Measurements from ENCODE around the gene PNPLA3.
"Not testable (repeated sequence)": the region's sequence is repeated elsewhere in the genome, so short reads cannot be mapped to it uniquely, and the experiment has no call there.

The PNPLA3 gene

GRCh38 chr22:43900206-43900605 lies 23.4 kb upstream of the PNPLA3 start:
- Mint-ChIP-seq H3K27me3 (ENCODE audit: low read depth) (peaks cover 47% of the 10 kb centered on the region), H3K4me1 (peaks cover 9% of the 10 kb centered on the region), H3K9me3 (no peaks in the 10 kb centered on the region), H3K27ac (no peak overlapping the region), H3K4me3 (no peak overlapping the region), H3K36me3 (ENCODE audit: low read depth) (no peaks in the 10 kb centered on the region)
- TF ChIP-seq, protein P1, sequence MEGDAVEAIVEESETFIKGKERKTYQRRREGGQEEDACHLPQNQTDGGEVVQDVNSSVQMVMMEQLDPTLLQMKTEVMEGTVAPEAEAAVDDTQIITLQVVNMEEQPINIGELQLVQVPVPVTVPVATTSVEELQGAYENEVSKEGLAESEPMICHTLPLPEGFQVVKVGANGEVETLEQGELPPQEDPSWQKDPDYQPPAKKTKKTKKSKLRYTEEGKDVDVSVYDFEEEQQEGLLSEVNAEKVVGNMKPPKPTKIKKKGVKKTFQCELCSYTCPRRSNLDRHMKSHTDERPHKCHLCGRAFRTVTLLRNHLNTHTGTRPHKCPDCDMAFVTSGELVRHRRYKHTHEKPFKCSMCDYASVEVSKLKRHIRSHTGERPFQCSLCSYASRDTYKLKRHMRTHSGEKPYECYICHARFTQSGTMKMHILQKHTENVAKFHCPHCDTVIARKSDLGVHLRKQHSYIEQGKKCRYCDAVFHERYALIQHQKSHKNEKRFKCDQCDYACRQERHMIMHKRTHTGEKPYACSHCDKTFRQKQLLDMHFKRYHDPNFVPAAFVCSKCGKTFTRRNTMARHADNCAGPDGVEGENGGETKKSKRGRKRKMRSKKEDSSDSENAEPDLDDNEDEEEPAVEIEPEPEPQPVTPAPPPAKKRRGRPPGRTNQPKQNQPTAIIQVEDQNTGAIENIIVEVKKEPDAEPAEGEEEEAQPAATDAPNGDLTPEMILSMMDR (IDR thresholded peaks at IDR 0.05; ENCODE audit: unreplicated experiment in 3 of 3) = no peak

DNA sequence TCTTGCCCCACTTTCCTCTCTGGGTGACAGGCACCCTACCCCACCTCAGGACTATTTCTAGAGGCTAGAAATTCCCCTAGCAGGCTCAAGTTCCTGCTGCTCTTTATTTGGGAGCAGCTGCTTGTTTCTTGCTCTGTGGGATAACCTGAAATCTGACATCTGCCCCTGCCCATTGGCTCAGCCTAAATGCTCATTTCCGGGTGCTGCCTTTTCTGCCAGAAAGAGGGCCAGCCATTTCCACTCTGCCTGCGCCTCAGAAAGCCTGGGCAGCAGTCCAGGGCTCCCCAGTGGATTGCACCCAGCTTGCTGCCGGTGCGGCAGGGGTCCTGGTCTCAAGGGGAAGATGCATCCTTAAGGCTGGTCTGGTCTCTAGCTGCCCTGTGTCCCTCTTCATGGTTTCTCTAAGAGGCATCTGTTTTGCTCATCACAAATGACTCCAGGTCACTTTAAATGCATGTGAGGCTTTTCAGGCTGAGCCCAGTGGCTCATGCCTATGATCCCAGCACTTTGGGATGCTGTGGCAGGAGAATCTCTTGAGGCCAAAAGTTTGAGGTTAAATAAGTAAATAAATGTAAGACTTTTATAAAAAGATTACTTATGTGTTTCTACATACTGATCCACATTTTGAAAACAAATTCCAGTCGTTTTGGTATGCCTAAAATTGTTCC lies 21.5 kb upstream of the PNPLA3 start:
- H3K9me3 Mint-ChIP-seq = no peaks in the 10 kb centered on the region
- TF ChIP-seq, protein P1 (IDR thresholded peaks at IDR 0.05; ENCODE audit: unreplicated experiment in 3 of 3) = no peak
- H3K4me3 Mint-ChIP-seq = no peak overlapping the region
- peaks cover 9% of the 10 kb centered on the region for H3K4me1 Mint-ChIP-seq
- H3K27ac Mint-ChIP-seq = no peak overlapping the region
- H3K36me3 Mint-ChIP-seq (ENCODE audit: low read depth) = no peaks in the 10 kb centered on the region
- H3K27me3 Mint-ChIP-seq (ENCODE audit: low read depth) = peaks cover 36% of the 10 kb centered on the region

DNA sequence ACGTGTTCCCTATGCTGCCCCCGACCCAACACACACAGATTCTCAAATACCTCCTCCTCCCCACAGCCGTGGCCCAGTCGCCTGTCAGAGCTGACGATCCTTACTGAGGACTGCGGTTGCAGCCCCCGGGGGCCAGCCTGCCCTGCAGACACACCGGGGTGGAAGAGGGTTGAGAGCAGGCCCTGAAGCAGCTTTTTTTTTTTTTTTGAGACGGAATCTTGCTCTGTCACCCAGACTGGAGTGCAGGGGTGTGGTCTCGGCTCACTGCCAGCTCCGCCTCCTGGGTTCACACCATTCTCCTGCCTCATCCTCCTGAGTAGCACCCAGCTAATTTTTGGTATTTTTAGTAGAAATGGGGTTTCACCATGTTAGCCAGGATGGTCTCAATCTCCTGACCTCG lies 20.6 kb upstream of the PNPLA3 start:
- peaks cover 40% of the 10 kb centered on the region for H3K27me3 Mint-ChIP-seq (ENCODE audit: low read depth)
- H3K4me3 Mint-ChIP-seq; H3K9me3 Mint-ChIP-seq; H3K4me1 Mint-ChIP-seq; H3K27ac Mint-ChIP-seq; H3K36me3 Mint-ChIP-seq (ENCODE audit: low read depth): not testable (repeated sequence)

DNA sequence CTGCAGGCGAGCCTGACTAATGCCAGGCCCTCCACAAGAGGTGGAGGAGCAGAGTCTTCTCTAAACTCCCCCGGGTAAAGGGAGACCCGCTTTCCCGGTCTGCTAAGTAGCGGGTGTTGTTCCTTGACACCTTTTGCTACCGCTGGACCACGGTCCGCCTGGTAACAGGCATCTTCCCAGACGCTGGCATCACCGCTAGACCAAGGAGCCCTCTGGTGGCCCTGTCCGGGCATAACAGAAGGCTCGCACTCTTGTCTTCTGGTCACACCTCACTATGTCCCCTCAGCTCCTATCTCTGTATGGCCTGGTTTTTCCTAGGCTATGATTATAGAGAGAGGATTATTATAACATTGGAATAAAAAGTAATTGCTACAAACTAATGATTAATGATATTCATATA lies 19.2 kb upstream of the PNPLA3 start:
- H3K9me3 Mint-ChIP-seq; H3K27ac Mint-ChIP-seq; H3K4me1 Mint-ChIP-seq; H3K4me3 Mint-ChIP-seq; H3K36me3 Mint-ChIP-seq (ENCODE audit: low read depth): not testable (repeated sequence)
- TF ChIP-seq, protein P1 (IDR thresholded peaks at IDR 0.05; ENCODE audit: unreplicated experiment in 3 of 3) = peak; percentile 23 to 36 (median 27)
- H3K27me3 Mint-ChIP-seq (ENCODE audit: low read depth) = peaks cover 41% of the 10 kb centered on the region

GRCh38 chr22:43905681-43906080 lies 17.9 kb upstream of the PNPLA3 start:
- H3K27ac Mint-ChIP-seq = no peak overlapping the region
- peaks cover 41% of the 10 kb centered on the region for H3K27me3 Mint-ChIP-seq (ENCODE audit: low read depth)
- TF ChIP-seq, protein P1 (IDR thresholded peaks at IDR 0.05; ENCODE audit: unreplicated experiment in 3 of 3) = no peak
- H3K4me3 Mint-ChIP-seq = no peak overlapping the region
- peaks cover 9% of the 10 kb centered on the region for H3K4me1 Mint-ChIP-seq
- no peaks in the 10 kb centered on the region for H3K36me3 Mint-ChIP-seq (ENCODE audit: low read depth)
- H3K9me3 Mint-ChIP-seq = no peaks in the 10 kb centered on the region

GRCh38 chr22:43909708-43910107 lies 13.9 kb upstream of the PNPLA3 start:
- Mint-ChIP-seq H3K9me3 (peaks cover 3% of the 10 kb centered on the region), H3K4me1 (no peaks in the 10 kb centered on the region), H3K4me3 (no peak overlapping the region), H3K27me3 (ENCODE audit: low read depth) (peaks cover 56% of the 10 kb centered on the region), H3K36me3 (ENCODE audit: low read depth) (no peaks in the 10 kb centered on the region), H3K27ac (no peak overlapping the region)
- TF ChIP-seq, protein P1 (IDR thresholded peaks at IDR 0.05; ENCODE audit: unreplicated experiment in 3 of 3) = no peak

Measured in nephron (organoid).